ENCODE data around the gene SRR.

SRR gene

DNA sequence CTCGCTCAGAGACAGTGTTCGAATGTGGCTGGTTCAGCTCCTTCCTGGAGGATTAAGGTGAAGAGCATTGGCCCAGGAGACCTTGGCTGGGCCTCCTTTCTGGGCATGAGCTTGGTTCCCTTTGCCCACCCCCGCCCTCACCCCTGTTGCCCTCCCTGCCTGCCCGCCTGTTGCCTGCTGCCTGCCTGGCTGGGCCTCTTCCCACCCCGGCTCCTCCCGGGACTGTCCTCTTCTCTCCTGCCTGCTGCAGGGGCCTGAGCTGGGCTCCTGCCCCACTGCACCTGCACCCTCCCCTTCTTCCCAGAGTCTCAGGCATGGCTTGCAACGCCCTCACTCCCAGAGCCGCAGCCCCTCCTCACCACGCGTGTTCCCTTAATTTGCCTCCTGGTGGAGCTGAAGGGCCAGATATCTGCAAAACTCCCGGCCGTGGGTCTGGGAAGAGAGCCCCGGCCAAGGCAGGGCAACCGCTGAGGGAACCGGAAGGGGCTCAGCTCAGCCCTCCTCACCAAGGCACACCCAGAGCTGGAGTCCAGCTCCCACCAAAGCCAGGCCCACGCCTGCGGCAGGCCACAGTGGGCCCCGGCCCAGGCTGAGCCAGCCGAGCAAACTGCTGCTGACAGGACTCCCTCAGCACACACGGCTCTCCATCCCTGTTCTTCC lies 65.9 kb downstream of the SRR start:
- 94% methylated on average over 19 of the region's 20 CpGs for WGBS (ENCODE audit: insufficient coverage)
- ChIA-PET POLR2A (no interaction called here), CTCF (interaction anchor here (0.9 to 2.1 kb wide), 7 partner anchors 9 to 46 kb away, joined by 3 to 9 read pairs (median 4); no protein-coding TSS in a partner anchor)
- H3K4me1 ChIP-seq (ENCODE audit: control extremely low read depth in 1 of 4, control insufficient read depth in 4 of 4, insufficient read depth in 4 of 4, low read length in 3 of 4), result peaks cover 0 to 8% (median 2%) of the 10 kb centered on the region in 4 experiments
- H3K4me3 ChIP-seq (ENCODE audit: control insufficient read depth in 1 of 7, extremely low read depth in 1 of 7, insufficient read depth in 4 of 7, low read depth in 2 of 7, low read length in 6 of 7), result no peak overlapping the region
- no peaks in the 10 kb centered on the region for H3K27me3 ChIP-seq (replicated peaks in 2 of 5; ENCODE audit: control insufficient read depth in 4 of 5, insufficient read depth in 5 of 5, low read length in 4 of 5)
- H3K36me3 ChIP-seq (ENCODE audit: control insufficient read depth in 4 of 4, insufficient read depth in 4 of 4, low read length in 3 of 4), result peaks cover 3 to 65% (median 45%) of the 10 kb centered on the region in 4 experiments
- no peaks in the 10 kb centered on the region for H3K9me3 ChIP-seq (ENCODE audit: control extremely low read depth in 1 of 5, control insufficient read depth in 4 of 5, insufficient read depth in 2 of 5, low read depth in 1 of 5, low read length in 4 of 5)
- H3K27ac ChIP-seq (ENCODE audit: insufficient read depth in 1 of 2, low read depth in 1 of 2, low read length in 2 of 2, poor library complexity in 1 of 2, severe bottlenecking in 2 of 2), result no peak overlapping the region
- no peak for DNase-seq

DNA sequence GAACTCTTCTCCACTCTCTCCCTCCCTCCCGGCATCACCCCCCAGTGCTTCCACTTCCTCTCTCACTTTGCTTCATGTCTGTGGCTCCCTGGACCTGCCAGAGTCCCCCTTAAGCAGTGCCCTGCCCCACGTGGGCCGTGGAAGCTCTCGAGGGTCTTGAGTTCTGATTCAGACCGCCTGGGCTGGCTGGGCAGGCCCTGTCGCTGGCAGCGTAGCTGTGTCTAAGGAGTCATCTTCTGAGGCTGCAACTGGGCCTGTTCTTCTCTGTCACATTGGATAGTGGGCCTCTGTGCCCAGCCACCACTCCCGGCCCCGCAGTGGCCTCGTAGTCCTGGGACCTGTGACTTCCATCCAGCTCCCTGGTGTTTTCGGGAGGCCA lies 66.5 kb downstream of the SRR start:
- POLR2A ChIA-PET, result no interaction called here
- peaks cover 0 to 8% (median 2%) of the 10 kb centered on the region in 4 experiments for H3K4me1 ChIP-seq (ENCODE audit: control extremely low read depth in 1 of 4, control insufficient read depth in 4 of 4, insufficient read depth in 4 of 4, low read length in 3 of 4)
- WGBS (ENCODE audit: insufficient coverage), result 91% methylated on average over 11 of the region's 11 CpGs

DNA sequence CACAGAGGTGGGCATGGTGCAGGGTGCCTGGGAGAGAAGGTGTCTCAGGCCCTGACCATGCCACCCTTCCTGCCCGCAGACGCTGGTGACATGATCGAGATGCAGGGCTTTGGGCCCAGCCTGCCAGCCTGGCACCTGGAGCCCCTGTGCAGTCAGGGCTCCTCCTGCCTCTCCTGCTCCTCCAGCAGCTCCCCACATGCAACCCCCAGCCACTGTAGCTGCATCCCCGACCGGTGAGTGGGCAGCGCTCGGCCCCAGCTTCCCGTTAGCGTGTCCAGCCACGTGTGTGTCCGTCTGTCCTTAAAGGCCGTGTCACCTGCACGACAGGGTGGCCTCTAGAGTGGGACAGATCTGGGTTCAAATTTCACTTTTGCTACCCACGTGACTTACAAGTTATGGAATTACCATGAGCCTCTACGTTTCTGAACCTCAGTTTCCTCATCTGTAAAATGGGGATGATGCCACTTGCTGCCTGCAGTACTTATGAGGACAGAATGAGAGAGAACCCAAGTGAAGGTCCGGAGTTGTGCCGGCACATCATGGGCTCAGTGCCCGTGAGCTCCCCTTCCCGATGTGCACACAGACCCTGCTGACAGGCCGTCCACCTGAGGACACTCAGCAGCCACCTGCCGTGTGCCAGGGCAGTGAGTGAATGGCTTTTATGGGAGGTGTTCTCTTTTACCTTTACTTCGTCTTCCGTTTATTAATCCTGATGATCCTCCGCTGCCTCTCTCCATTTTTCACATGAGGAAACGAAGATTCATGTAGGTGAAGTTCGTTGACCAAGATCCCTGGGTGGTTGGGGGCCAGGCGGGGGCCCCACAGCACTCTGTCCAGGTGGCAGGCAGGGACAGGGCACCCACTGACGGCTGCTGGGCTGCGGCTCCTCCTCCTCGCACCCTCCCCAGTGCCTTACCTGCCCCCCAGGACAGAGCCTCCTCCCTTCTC lies 67.7 kb downstream of the SRR start:
- Histone ChIP-seq H3K9me3 (ENCODE audit: control extremely low read depth in 1 of 5, control insufficient read depth in 4 of 5, insufficient read depth in 2 of 5, low read depth in 1 of 5, low read length in 4 of 5) (no peaks in the 10 kb centered on the region), H3K27me3 (replicated peaks in 2 of 5; ENCODE audit: control insufficient read depth in 4 of 5, insufficient read depth in 5 of 5, low read length in 4 of 5) (no peaks in the 10 kb centered on the region), H3K36me3 (ENCODE audit: control insufficient read depth in 4 of 4, insufficient read depth in 4 of 4, low read length in 3 of 4) (peaks cover 0 to 65% (median 44%) of the 10 kb centered on the region in 4 experiments), H3K4me3 (ENCODE audit: control insufficient read depth in 1 of 7, extremely low read depth in 1 of 7, insufficient read depth in 4 of 7, low read depth in 2 of 7, low read length in 6 of 7) (no peak overlapping the region), H3K4me1 (ENCODE audit: control extremely low read depth in 1 of 4, control insufficient read depth in 4 of 4, insufficient read depth in 4 of 4, low read length in 3 of 4) (peaks cover 0 to 8% (median 2%) of the 10 kb centered on the region in 4 experiments), H3K27ac (ENCODE audit: insufficient read depth in 1 of 2, low read depth in 1 of 2, low read length in 2 of 2, poor library complexity in 1 of 2, severe bottlenecking in 2 of 2) (no peak overlapping the region)
- ChIA-PET CTCF (interaction anchor here (1.4 to 1.9 kb wide), 3 partner anchors 11 to 23 kb away, joined by 4 to 5 read pairs (median 5); no protein-coding TSS in a partner anchor), POLR2A (no interaction called here)
- 98% methylated on average over 25 of the region's 30 CpGs for WGBS (ENCODE audit: insufficient coverage)
- no peak for DNase-seq

More for the DNA sequence above, 66.5 kb downstream of the SRR start:
- Histone ChIP-seq H3K27me3 (replicated peaks in 2 of 5; ENCODE audit: control insufficient read depth in 4 of 5, insufficient read depth in 5 of 5, low read length in 4 of 5) (no peaks in the 10 kb centered on the region), H3K36me3 (ENCODE audit: control insufficient read depth in 4 of 4, insufficient read depth in 4 of 4, low read length in 3 of 4) (peaks cover 0 to 63% (median 44%) of the 10 kb centered on the region in 4 experiments), H3K4me3 (ENCODE audit: control insufficient read depth in 1 of 7, extremely low read depth in 1 of 7, insufficient read depth in 4 of 7, low read depth in 2 of 7, low read length in 6 of 7) (no peak overlapping the region), H3K9me3 (ENCODE audit: control extremely low read depth in 1 of 5, control insufficient read depth in 4 of 5, insufficient read depth in 2 of 5, low read depth in 1 of 5, low read length in 4 of 5) (no peaks in the 10 kb centered on the region), H3K27ac (ENCODE audit: insufficient read depth in 1 of 2, low read depth in 1 of 2, low read length in 2 of 2, poor library complexity in 1 of 2, severe bottlenecking in 2 of 2) (no peak overlapping the region)
- CTCF ChIA-PET, result interaction anchor here (1.1 to 2.1 kb wide), 6 partner anchors 10 to 46 kb away, joined by 4 to 9 read pairs (median 5); no protein-coding TSS in a partner anchor
- no peak for DNase-seq

DNA sequence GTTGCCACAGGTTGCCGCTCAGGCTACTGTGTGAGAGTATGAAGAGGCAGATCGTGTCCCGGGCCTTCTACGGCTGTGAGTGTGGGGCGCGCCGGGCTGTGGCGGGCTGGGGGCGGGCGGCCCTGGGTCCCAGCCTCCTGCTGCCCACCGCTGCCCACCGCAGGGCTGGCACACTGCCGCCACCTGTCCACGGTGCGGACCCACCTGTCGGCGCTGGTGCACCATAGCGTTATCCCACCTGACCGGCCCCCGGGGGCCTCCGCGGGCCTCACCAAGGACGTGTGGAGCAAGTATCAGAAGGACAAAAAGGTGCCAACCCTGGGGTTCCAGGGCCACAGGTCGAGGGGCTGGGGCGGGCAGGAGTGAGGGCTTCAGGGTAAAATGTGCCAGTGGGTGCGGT lies 68.4 kb downstream of the SRR start:
- CTCF ChIA-PET, result interaction anchor here (2.4 kb wide), 1 partner anchor 10 kb away, joined by 11 read pairs; no protein-coding TSS in a partner anchor
- no peak for DNase-seq
- 96% methylated on average over 24 of the region's 26 CpGs for WGBS (ENCODE audit: insufficient coverage)
- H3K4me3 ChIP-seq (ENCODE audit: control insufficient read depth in 1 of 7, extremely low read depth in 1 of 7, insufficient read depth in 4 of 7, low read depth in 2 of 7, low read length in 6 of 7), result no peak overlapping the region
- H3K4me1 ChIP-seq (ENCODE audit: control extremely low read depth in 1 of 4, control insufficient read depth in 4 of 4, insufficient read depth in 4 of 4, low read length in 3 of 4), result peaks cover 0 to 8% (median 2%) of the 10 kb centered on the region in 4 experiments
- H3K27me3 ChIP-seq (replicated peaks in 2 of 5; ENCODE audit: control insufficient read depth in 4 of 5, insufficient read depth in 5 of 5, low read length in 4 of 5), result no peaks in the 10 kb centered on the region
- POLR2A ChIA-PET, result no interaction called here
- H3K36me3 ChIP-seq (ENCODE audit: control insufficient read depth in 4 of 4, insufficient read depth in 4 of 4, low read length in 3 of 4), result peaks cover 0 to 65% (median 43%) of the 10 kb centered on the region in 4 experiments
- H3K27ac ChIP-seq (ENCODE audit: insufficient read depth in 1 of 2, low read depth in 1 of 2, low read length in 2 of 2, poor library complexity in 1 of 2, severe bottlenecking in 2 of 2), result no peak overlapping the region
- H3K9me3 ChIP-seq (ENCODE audit: control extremely low read depth in 1 of 5, control insufficient read depth in 4 of 5, insufficient read depth in 2 of 5, low read depth in 1 of 5, low read length in 4 of 5), result no peaks in the 10 kb centered on the region

DNA sequence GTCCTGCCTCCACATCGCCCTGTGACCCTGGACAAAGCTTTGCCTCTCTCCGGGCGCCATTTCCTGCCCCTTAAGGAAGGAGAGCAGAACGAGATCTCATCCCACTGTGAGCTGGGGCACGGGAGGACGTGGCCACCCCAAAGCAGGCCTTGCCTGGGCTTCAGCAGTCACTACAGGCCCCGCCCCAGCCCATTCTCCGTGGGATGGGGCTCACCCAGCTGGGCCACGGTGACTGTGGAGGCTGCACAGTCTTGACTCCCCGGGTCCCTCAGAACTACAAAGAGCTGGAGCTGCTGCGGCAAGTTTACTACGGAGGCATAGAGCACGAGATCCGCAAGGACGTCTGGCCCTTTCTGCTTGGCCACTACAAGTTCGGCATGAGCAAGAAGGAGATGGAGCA lies 68.9 kb downstream of the SRR start:
- DNase-seq, result no peak
- CTCF ChIA-PET, result interaction anchor here (2.4 kb wide), 1 partner anchor 10 kb away, joined by 11 read pairs; no protein-coding TSS in a partner anchor
- WGBS (ENCODE audit: insufficient coverage), result 98% methylated on average over 16 of the region's 16 CpGs
- Histone ChIP-seq H3K36me3 (ENCODE audit: control insufficient read depth in 4 of 4, insufficient read depth in 4 of 4, low read length in 3 of 4) (peaks cover 0 to 65% (median 43%) of the 10 kb centered on the region in 4 experiments), H3K27ac (ENCODE audit: insufficient read depth in 1 of 2, low read depth in 1 of 2, low read length in 2 of 2, poor library complexity in 1 of 2, severe bottlenecking in 2 of 2) (no peak overlapping the region), H3K4me3 (ENCODE audit: control insufficient read depth in 1 of 7, extremely low read depth in 1 of 7, insufficient read depth in 4 of 7, low read depth in 2 of 7, low read length in 6 of 7) (no peak overlapping the region), H3K9me3 (ENCODE audit: control extremely low read depth in 1 of 5, control insufficient read depth in 4 of 5, insufficient read depth in 2 of 5, low read depth in 1 of 5, low read length in 4 of 5) (no peaks in the 10 kb centered on the region), H3K27me3 (replicated peaks in 2 of 5; ENCODE audit: control insufficient read depth in 4 of 5, insufficient read depth in 5 of 5, low read length in 4 of 5) (no peaks in the 10 kb centered on the region), H3K4me1 (ENCODE audit: control extremely low read depth in 1 of 4, control insufficient read depth in 4 of 4, insufficient read depth in 4 of 4, low read length in 3 of 4) (peaks cover 0 to 8% (median 2%) of the 10 kb centered on the region in 4 experiments)
- POLR2A ChIA-PET, result no interaction called here

DNA sequence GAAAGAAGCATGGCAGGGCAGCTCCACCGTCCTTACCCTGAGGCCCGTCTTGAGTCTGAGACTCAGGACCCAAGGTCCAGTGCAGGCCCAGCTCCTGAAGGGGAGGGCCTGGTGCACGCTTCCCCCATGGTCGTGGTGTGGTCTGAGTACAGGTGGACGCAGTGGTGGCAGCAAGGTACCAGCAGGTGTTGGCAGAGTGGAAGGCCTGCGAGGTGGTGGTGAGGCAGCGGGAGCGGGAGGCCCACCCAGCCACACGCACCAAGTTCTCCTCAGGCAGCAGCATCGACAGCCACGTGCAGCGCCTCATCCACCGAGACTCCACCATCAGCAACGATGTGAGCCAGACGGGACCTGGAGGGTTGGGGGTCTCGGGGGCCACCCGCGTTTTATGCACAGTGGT lies 69.4 kb downstream of the SRR start:
- peaks cover 0 to 69% (median 44%) of the 10 kb centered on the region in 4 experiments for H3K36me3 ChIP-seq (ENCODE audit: control insufficient read depth in 4 of 4, insufficient read depth in 4 of 4, low read length in 3 of 4)
- H3K27me3 ChIP-seq (replicated peaks in 2 of 5; ENCODE audit: control insufficient read depth in 4 of 5, insufficient read depth in 5 of 5, low read length in 4 of 5), result no peaks in the 10 kb centered on the region
- H3K4me1 ChIP-seq (ENCODE audit: control extremely low read depth in 1 of 4, control insufficient read depth in 4 of 4, insufficient read depth in 4 of 4, low read length in 3 of 4), result peaks cover 0 to 8% (median 2%) of the 10 kb centered on the region in 4 experiments
- WGBS (ENCODE audit: insufficient coverage), result 99% methylated on average over 15 of the region's 18 CpGs
- no peak overlapping the region for H3K4me3 ChIP-seq (ENCODE audit: control insufficient read depth in 1 of 7, extremely low read depth in 1 of 7, insufficient read depth in 4 of 7, low read depth in 2 of 7, low read length in 6 of 7)
- CTCF ChIA-PET, result interaction anchor here (2.4 kb wide), 1 partner anchor 9 kb away, joined by 11 read pairs; no protein-coding TSS in a partner anchor
- POLR2A ChIA-PET, result no interaction called here
- no peaks in the 10 kb centered on the region for H3K9me3 ChIP-seq (ENCODE audit: control extremely low read depth in 1 of 5, control insufficient read depth in 4 of 5, insufficient read depth in 2 of 5, low read depth in 1 of 5, low read length in 4 of 5)
- DNase-seq, result no peak
- no peak overlapping the region for H3K27ac ChIP-seq (ENCODE audit: insufficient read depth in 1 of 2, low read depth in 1 of 2, low read length in 2 of 2, poor library complexity in 1 of 2, severe bottlenecking in 2 of 2)

Data from common myeloid progenitor, CD34-positive (primary cell).